SU-DHL-6 (cell line): ENCODE data around the gene HMSD.

Experiments
- CTCF ChIP-seq: fragments of 200-600 bp; sonication (generic); IDR thresholded peaks from one replicate; pipeline ENCODE4 v1.5.1; 2017; ENCODE audit warnings: antibody characterized with exemption, mild to moderate bottlenecking, low read length, moderate library complexity; ENCODE audit not compliant: insufficient read depth, poor library complexity, severe bottlenecking
- EZH2phosphoT487 ChIP-seq: fragments of 200-600 bp; sonication (generic), shearing (Covaris generic); conservative IDR thresholded peaks from 2 replicates; pipeline ENCODE4 v1.6.1; 2018; ENCODE audit warnings: mild to moderate bottlenecking, antibody characterized with exemption, low read length, moderate library complexity, mixed read lengths

GRCh38 chr18:63986885-63987284 lies 37.8 kb downstream of the HMSD start:
- TF ChIP-seq CTCF (no peak), EZH2phosphoT487 (no peak)
